Measurements from ENCODE around the gene FZD10. TPM values are rescaled to one million over a fixed set of nuclear protein-coding genes. Genes with fewer than 3 reads are reported as not detected.

FZD10 gene
- total RNA-seq, 2 donors from 2014 or later: not detected

DNA sequence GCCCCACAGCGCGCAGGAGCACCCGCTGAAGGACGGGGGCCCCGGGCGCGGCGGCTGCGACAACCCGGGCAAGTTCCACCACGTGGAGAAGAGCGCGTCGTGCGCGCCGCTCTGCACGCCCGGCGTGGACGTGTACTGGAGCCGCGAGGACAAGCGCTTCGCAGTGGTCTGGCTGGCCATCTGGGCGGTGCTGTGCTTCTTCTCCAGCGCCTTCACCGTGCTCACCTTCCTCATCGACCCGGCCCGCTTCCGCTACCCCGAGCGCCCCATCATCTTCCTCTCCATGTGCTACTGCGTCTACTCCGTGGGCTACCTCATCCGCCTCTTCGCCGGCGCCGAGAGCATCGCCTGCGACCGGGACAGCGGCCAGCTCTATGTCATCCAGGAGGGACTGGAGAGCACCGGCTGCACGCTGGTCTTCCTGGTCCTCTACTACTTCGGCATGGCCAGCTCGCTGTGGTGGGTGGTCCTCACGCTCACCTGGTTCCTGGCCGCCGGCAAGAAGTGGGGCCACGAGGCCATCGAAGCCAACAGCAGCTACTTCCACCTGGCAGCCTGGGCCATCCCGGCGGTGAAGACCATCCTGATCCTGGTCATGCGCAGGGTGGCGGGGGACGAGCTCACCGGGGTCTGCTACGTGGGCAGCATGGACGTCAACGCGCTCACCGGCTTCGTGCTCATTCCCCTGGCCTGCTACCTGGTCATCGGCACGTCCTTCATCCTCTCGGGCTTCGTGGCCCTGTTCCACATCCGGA is 1.4 kb downstream of the FZD10 start:
- Mint-ChIP-seq H3K4me1 (no peaks in the 10 kb centered on the region), H3K27ac (no peak overlapping the region), H3K36me3 (ENCODE audit: low read depth) (no peaks in the 10 kb centered on the region), H3K4me3 (no peak overlapping the region), H3K27me3 (peaks cover 18% of the 10 kb centered on the region)
- no peak for DNase-seq
- ATAC-seq: no peak
- H3K9me3 ChIP-seq (ENCODE audit: control insufficient read depth, low read length, poor library complexity, severe bottlenecking): no peaks in the 10 kb centered on the region

GRCh38 chr12:130164216-130164542 is 1.9 kb downstream of the FZD10 start:
- ATAC-seq: no peak
- H3K27me3 Mint-ChIP-seq: peaks cover 18% of the 10 kb centered on the region
- H3K4me3 Mint-ChIP-seq: no peak overlapping the region
- no peaks in the 10 kb centered on the region for H3K9me3 ChIP-seq (ENCODE audit: control insufficient read depth, low read length, poor library complexity, severe bottlenecking)
- H3K27ac Mint-ChIP-seq: no peak overlapping the region
- no peaks in the 10 kb centered on the region for H3K36me3 Mint-ChIP-seq (ENCODE audit: low read depth)
- no peaks in the 10 kb centered on the region for H3K4me1 Mint-ChIP-seq
- no peak for DNase-seq

DNA sequence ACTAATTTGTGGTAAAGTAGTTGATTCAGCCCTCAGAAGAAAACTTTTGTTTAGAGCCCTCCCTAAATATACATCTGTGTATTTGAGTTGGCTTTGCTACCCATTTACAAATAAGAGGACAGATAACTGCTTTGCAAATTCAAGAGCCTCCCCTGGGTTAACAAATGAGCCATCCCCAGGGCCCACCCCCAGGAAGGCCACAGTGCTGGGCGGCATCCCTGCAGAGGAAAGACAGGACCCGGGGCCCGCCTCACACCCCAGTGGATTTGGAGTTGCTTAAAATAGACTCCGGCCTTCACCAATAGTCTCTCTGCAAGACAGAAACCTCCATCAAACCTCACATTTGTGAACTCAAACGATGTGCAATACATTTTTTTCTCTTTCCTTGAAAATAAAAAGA is 2.7 kb downstream of the FZD10 start:
- ATAC-seq (no peak), DNase-seq (no peak)
- Mint-ChIP-seq H3K4me3 (no peak overlapping the region), H3K4me1 (no peaks in the 10 kb centered on the region), H3K27ac (no peak overlapping the region), H3K36me3 (ENCODE audit: low read depth) (no peaks in the 10 kb centered on the region), H3K27me3 (peaks cover 18% of the 10 kb centered on the region)
- H3K9me3 ChIP-seq (ENCODE audit: control insufficient read depth, low read length, poor library complexity, severe bottlenecking): no peaks in the 10 kb centered on the region

DNA sequence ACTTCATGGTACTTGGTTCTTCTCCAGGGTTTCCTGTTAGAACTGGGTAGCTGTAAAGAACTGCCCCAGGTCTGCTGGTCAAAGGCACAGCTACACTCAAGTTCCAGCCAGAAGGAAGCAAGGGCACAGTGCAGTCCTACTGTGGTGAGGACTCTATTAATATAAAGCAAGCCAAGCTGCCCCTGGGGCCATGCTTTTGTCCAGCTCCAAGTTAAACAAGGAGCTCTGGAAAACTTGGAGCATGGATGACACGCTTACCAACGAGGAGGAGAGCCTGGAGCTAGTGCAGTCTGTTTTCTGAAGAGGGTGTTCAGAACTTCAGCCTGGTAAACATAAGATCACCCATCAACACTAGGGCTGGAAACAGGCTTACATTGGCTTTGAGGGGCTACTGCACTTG is 4.0 kb downstream of the FZD10 start:
- Mint-ChIP-seq H3K4me3 (no peak overlapping the region), H3K4me1 (no peaks in the 10 kb centered on the region), H3K27ac (no peak overlapping the region), H3K36me3 (ENCODE audit: low read depth) (no peaks in the 10 kb centered on the region), H3K27me3 (peaks cover 18% of the 10 kb centered on the region)
- DNase-seq (no peak), ATAC-seq (no peak)
- H3K9me3 ChIP-seq (ENCODE audit: control insufficient read depth, low read length, poor library complexity, severe bottlenecking): no peaks in the 10 kb centered on the region

GRCh38 chr12:130167537-130167936 is 5.3 kb downstream of the FZD10 start:
- H3K27ac Mint-ChIP-seq: no peak overlapping the region
- DNase-seq (no peak), ATAC-seq (no peak)
- no peaks in the 10 kb centered on the region for H3K36me3 Mint-ChIP-seq (ENCODE audit: low read depth)
- H3K4me1 Mint-ChIP-seq: no peaks in the 10 kb centered on the region
- peaks cover 18% of the 10 kb centered on the region for H3K27me3 Mint-ChIP-seq
- H3K4me3 Mint-ChIP-seq: no peak overlapping the region
- no peaks in the 10 kb centered on the region for H3K9me3 ChIP-seq (ENCODE audit: control insufficient read depth, low read length, poor library complexity, severe bottlenecking)

DNA sequence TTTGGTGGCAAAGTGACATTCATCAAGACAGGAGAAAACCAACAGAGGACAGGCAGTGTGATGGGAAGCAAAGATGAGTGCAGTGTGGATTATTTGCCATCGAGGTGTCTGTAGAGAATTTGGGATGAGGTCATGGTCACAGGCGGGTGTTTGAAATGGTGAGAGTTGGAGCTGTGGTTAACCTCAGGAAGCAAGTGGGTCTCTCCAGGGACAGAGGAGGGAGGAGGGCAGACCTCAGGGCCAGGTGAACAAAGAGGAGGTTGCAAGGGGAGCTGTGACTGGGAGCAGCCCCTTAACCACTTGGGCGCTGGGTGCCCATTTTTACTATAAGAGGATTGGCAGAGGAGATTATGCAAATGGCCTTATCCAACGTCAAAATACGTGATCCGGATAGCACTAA is 7.0 kb downstream of the FZD10 start:
- Mint-ChIP-seq H3K27ac (no peak overlapping the region), H3K27me3 (peaks cover 7% of the 10 kb centered on the region), H3K4me1 (no peaks in the 10 kb centered on the region), H3K36me3 (ENCODE audit: low read depth) (no peaks in the 10 kb centered on the region), H3K4me3 (no peak overlapping the region)
- no peaks in the 10 kb centered on the region for H3K9me3 ChIP-seq (ENCODE audit: control insufficient read depth, low read length, poor library complexity, severe bottlenecking)
- no peak for ATAC-seq
- no peak for DNase-seq

DNA sequence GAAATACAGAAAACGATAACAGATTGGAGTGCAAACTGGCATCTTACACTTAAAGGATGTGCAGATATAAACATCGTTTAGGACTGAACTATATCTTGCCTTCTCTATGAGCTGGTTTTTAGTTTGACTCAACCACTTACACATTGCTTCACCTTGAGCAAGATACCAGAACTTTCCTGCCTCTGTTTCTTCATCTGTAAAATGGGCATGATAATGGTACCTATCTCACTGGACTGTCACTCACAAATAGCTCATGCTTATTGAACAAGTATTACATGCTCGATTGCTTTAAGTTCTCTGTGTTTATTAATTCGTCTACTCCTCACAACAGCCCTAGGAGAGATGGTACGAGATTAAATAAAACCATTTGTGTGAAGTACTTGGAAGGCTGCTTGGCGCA is 7.7 kb downstream of the FZD10 start:
- Mint-ChIP-seq H3K27me3 (peaks cover 3% of the 10 kb centered on the region), H3K27ac (no peak overlapping the region), H3K4me1 (no peaks in the 10 kb centered on the region), H3K36me3 (ENCODE audit: low read depth) (no peaks in the 10 kb centered on the region), H3K4me3 (no peak overlapping the region)
- DNase-seq (no peak), ATAC-seq (no peak)
- H3K9me3 ChIP-seq (ENCODE audit: control insufficient read depth, low read length, poor library complexity, severe bottlenecking): no peaks in the 10 kb centered on the region

DNA sequence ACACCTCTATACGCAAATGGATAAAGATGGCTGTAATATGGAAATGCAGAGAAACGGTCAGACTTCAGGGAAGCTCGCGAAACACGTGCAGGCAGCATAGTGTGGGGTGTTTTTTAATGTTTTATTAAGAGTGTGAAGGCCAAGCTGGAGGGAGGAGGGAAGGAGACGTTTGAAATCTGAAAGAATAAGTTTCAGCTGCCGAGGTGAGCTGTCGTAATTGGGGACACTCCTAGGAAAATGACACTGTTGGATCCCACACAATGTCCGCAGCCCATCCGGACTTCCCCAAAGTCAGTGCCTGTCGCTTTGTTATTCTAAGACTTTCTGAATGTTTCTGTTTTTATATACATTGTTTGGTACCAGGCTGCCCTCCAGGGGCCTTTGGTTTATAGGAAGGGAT is 8.3 kb downstream of the FZD10 start:
- H3K27ac Mint-ChIP-seq: no peak overlapping the region
- H3K9me3 ChIP-seq (ENCODE audit: control insufficient read depth, low read length, poor library complexity, severe bottlenecking): no peaks in the 10 kb centered on the region
- ATAC-seq (no peak), DNase-seq (no peak)
- H3K27me3 Mint-ChIP-seq: no peaks in the 10 kb centered on the region
- H3K4me3 Mint-ChIP-seq: no peak overlapping the region
- no peaks in the 10 kb centered on the region for H3K4me1 Mint-ChIP-seq
- no peaks in the 10 kb centered on the region for H3K36me3 Mint-ChIP-seq (ENCODE audit: low read depth)

DNA sequence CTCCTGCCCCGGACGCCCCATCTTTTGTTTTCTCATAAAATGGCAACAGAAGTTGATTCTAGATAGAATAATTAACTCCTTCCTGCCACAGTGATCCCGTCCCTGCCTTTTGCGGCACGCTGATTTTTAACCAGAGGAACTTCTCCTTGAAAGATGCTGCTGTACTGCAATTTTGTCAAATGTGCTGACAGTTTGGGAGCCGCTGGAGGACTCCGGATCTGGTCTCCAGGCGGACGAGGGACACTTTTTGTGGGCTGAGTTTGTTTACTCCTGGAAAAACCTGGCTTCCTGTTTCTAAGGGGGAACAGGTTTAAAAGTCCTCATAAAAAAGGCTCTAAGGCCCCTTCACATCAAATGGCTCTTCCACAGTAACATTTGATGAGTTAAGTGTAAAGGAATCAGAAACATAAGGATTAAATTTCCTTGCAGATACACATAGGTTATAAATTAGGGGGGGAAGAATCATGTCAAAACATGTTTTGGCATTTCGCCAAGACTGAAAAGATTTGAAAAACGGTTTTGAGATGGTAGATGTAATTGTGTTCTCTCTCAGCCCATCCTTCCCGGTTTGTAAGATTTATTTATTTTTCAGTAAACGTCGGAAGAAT is 15.5 kb downstream of the FZD10 start:
- Mint-ChIP-seq H3K27me3 (no peaks in the 10 kb centered on the region), H3K36me3 (ENCODE audit: low read depth) (peaks cover 3% of the 10 kb centered on the region), H3K4me1 (no peaks in the 10 kb centered on the region), H3K4me3 (no peak overlapping the region), H3K27ac (no peak overlapping the region)
- ATAC-seq: no peak
- DNase-seq: no peak
- no peaks in the 10 kb centered on the region for H3K9me3 ChIP-seq (ENCODE audit: control insufficient read depth, low read length, poor library complexity, severe bottlenecking)

GRCh38 chr12:130178282-130178681 is 16.0 kb downstream of the FZD10 start:
- Mint-ChIP-seq H3K27me3 (no peaks in the 10 kb centered on the region), H3K4me3 (no peak overlapping the region), H3K4me1 (no peaks in the 10 kb centered on the region), H3K27ac (no peak overlapping the region), H3K36me3 (ENCODE audit: low read depth) (peaks cover 3% of the 10 kb centered on the region)
- H3K9me3 ChIP-seq (ENCODE audit: control insufficient read depth, low read length, poor library complexity, severe bottlenecking): no peaks in the 10 kb centered on the region
- DNase-seq (no peak), ATAC-seq (no peak)

DNA sequence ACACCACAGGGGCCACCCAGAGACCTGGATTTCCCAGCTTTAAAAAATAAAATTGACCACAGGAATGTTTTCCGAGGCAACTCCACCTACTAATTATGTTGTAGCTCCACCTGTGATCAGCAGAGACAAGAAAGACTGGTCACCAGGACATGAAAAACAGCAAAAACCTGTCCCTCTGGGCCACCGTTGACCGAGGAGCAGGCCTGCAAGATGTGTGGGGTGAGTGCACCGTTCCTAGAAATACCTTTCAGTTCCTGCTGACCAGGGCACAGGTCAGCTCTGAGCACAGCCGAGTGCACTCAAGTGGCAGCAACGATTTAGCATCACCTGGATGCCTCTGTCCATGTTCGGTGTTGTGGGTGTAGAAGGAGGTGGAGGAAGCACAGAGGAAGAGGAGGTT is 16.9 kb downstream of the FZD10 start:
- Mint-ChIP-seq H3K4me1 (no peaks in the 10 kb centered on the region), H3K27me3 (no peaks in the 10 kb centered on the region), H3K36me3 (ENCODE audit: low read depth) (peaks cover 3% of the 10 kb centered on the region), H3K27ac (no peak overlapping the region), H3K4me3 (no peak overlapping the region)
- no peaks in the 10 kb centered on the region for H3K9me3 ChIP-seq (ENCODE audit: control insufficient read depth, low read length, poor library complexity, severe bottlenecking)
- DNase-seq: no peak
- no peak for ATAC-seq

DNA sequence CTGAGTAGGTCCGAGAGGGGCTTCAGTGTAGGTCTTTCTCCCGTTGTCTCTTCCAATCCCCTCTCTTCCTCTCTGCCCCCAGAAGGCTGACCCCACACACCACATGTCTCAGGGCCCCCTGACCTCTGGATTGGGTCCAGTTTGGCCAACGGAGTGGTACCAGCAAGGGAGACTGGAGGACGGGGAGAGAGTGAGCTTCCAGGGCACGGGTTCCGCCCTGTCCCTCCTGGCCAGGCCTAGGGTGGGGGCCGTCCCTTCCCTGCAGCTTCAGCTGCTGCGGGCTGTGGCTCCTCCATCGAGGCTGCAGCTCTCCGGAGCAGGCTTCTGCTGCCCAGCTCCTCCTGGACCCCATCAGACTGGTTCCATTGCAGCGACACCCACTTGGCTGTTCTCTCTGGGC is 17.4 kb downstream of the FZD10 start:
- no peak for ATAC-seq
- H3K4me1 Mint-ChIP-seq: no peaks in the 10 kb centered on the region

GRCh38 chr12:130181211-130181610 is 18.9 kb downstream of the FZD10 start:
- no peak overlapping the region for H3K27ac Mint-ChIP-seq
- no peaks in the 10 kb centered on the region for H3K27me3 Mint-ChIP-seq
- ATAC-seq (no peak), DNase-seq (no peak)
- no peak overlapping the region for H3K4me3 Mint-ChIP-seq
- H3K9me3 ChIP-seq (ENCODE audit: control insufficient read depth, low read length, poor library complexity, severe bottlenecking): no peaks in the 10 kb centered on the region
- H3K4me1 Mint-ChIP-seq: no peaks in the 10 kb centered on the region
- H3K36me3 Mint-ChIP-seq (ENCODE audit: low read depth): peaks cover 3% of the 10 kb centered on the region

More for the DNA sequence above, 17.4 kb downstream of the FZD10 start:
- no peak overlapping the region for H3K4me3 Mint-ChIP-seq
- H3K27ac Mint-ChIP-seq: no peak overlapping the region
- H3K27me3 Mint-ChIP-seq: no peaks in the 10 kb centered on the region
- no peaks in the 10 kb centered on the region for H3K9me3 ChIP-seq (ENCODE audit: control insufficient read depth, low read length, poor library complexity, severe bottlenecking)
- peaks cover 3% of the 10 kb centered on the region for H3K36me3 Mint-ChIP-seq (ENCODE audit: low read depth)
- DNase-seq: no peak
